Smooth muscle cell (in vitro differentiated cells): Measurements from ENCODE around the gene PDP2. TPM values are rescaled to one million over a fixed set of nuclear protein-coding genes. Genes with fewer than 3 reads are reported as not detected.

Experiments
- DNase-seq: peaks from one replicate; lab custom pipeline; 2025; ENCODE audit not compliant: unreplicated experiment; lab: John Stamatoyannopoulos, UW
- H2AFZ ChIP-seq: fragments of 200-600 bp; sonication (generic); 2 replicates; pipeline ENCODE4 v1.6.0; 2016; ENCODE audit warnings: antibody characterized with exemption, low read depth, mild to moderate bottlenecking
- H3F3A ChIP-seq: fragments of 200-600 bp; sonication (generic); 2 replicates; pipeline ENCODE4 v1.6.0; 2017; ENCODE audit warnings: antibody characterized with exemption, low read depth
- H3K27ac ChIP-seq: fragments of 200-600 bp; sonication (generic); 2 replicates; pipeline ENCODE4 v1.5.1; 2016; ENCODE audit warnings: low read depth, mild to moderate bottlenecking
- H3K27me3 ChIP-seq: fragments of 200-600 bp; sonication (generic); 2 replicates; pipeline ENCODE4 v1.6.1; 2016; ENCODE audit warnings: low read depth, mild to moderate bottlenecking
- H3K36me3 ChIP-seq: fragments of 200-600 bp; sonication (generic); 2 replicates; pipeline ENCODE4 v1.5.1; 2016; ENCODE audit warnings: low read depth
- H3K4me1 ChIP-seq: fragments of 200-600 bp; sonication (generic); 2 replicates; pipeline ENCODE4 v1.5.1; 2016; ENCODE audit warnings: low read depth
- H3K4me2 ChIP-seq: fragments of 200-600 bp; sonication (generic); 2 replicates; pipeline ENCODE4 v1.6.0; 2016; ENCODE audit warnings: mild to moderate bottlenecking
- H3K4me3 ChIP-seq: fragments of 200-600 bp; sonication (generic); 2 replicates; pipeline ENCODE4 v1.5.1; 2016; ENCODE audit warnings: mild to moderate bottlenecking
- H3K79me2 ChIP-seq: fragments of 200-600 bp; sonication (generic); 2 replicates; pipeline ENCODE4 v1.6.0; 2016; ENCODE audit warnings: low read depth, mild to moderate bottlenecking
- H3K9ac ChIP-seq: fragments of 200-600 bp; sonication (generic); 2 replicates; pipeline ENCODE4 v1.6.0; 2016; ENCODE audit warnings: low read depth
- H3K9me3 ChIP-seq: fragments of 200-600 bp; sonication (generic); replicated peaks from 2 replicates; pipeline ENCODE4 v1.5.1; 2016; ENCODE audit warnings: low read depth
- H4K20me1 ChIP-seq: fragments of 200-600 bp; sonication (generic); 2 replicates; pipeline ENCODE4 v1.6.0; 2016; ENCODE audit warnings: low read depth
- CTCF ChIP-seq: fragments of 200-600 bp; sonication (generic); IDR thresholded peaks from 2 replicates; pipeline ENCODE4 v1.5.1; 2017; ENCODE audit warnings: borderline replicate concordance, mild to moderate bottlenecking, antibody characterized with exemption; ENCODE audit not compliant: insufficient read depth, poor library complexity, severe bottlenecking
- WGBS: methylation state at CpG from one replicate; pipeline ENCODE4 v1.1.7; 2016; ENCODE audit warnings: low lambda C conversion rate; 5-methylcytosine and 5-hydroxymethylcytosine counted together
- polyA plus RNA-seq: library from polyadenylated mRNA; unstranded; fragments of >200 nt; fragmentation: Nextera tagmentation; extraction: Ambion mirVana; gene quantifications from 2 replicates; pipeline ENCODE4 v1.2.1, GENCODE V29; 2016
- total RNA-seq: library from RNA; depleted of rRNA; stranded (reverse); fragments of >200 nt; gene quantifications from 2 replicates; pipeline ENCODE4 v1.2.3, GENCODE V29; 2014

PDP2 gene
- total and polyA plus RNA-seq, 2 experiments from 2014 or later: 1.1 to 5.7 TPM

- Histone ChIP-seq H3K4me2 (no peak overlapping the region), H3K9me3 (no peaks in the 10 kb centered on the region), H3K36me3 (no peaks in the 10 kb centered on the region), H2AFZ (no peak overlapping the region), H3F3A (peaks cover 25% of the 10 kb centered on the region), H3K4me3 (no peak overlapping the region), H3K27me3 (no peaks in the 10 kb centered on the region), H3K79me2 (no peaks in the 10 kb centered on the region), H3K4me1 (no peaks in the 10 kb centered on the region), H4K20me1 (no peaks in the 10 kb centered on the region), H3K9ac (no peak overlapping the region), H3K27ac (peak overlapping the region; percentile 65)
- DNase-seq: no peak
- 45% methylated on average over 1 of the region's 1 CpG for WGBS
- no peak for TF ChIP-seq CTCF
Observed at GRCh38 chr16:66874079-66874775, 6.1 kb upstream of the PDP2 start.

- no peak overlapping the region for H3K9ac ChIP-seq
- no peaks in the 10 kb centered on the region for H3K36me3 ChIP-seq
- H2AFZ ChIP-seq: no peak overlapping the region
- peak overlapping the region; percentile 1 for H3K4me2 ChIP-seq
- H3K4me1 ChIP-seq: no peaks in the 10 kb centered on the region
- H3K27ac ChIP-seq: peak overlapping the region; percentile 19
- no peaks in the 10 kb centered on the region for H3K79me2 ChIP-seq
- no peak for TF ChIP-seq CTCF
- no peak overlapping the region for H3K4me3 ChIP-seq
- no peaks in the 10 kb centered on the region for H3K9me3 ChIP-seq
- WGBS: 50% methylated on average over 5 of the region's 5 CpGs
- H4K20me1 ChIP-seq: no peaks in the 10 kb centered on the region
- H3K27me3 ChIP-seq: no peaks in the 10 kb centered on the region
- DNase-seq: no peak
- H3F3A ChIP-seq: peaks cover 24% of the 10 kb centered on the region
Observed at GRCh38 chr16:66878067-66878466, 2.2 kb upstream of the PDP2 start.

- no peak for DNase-seq
- under 1% methylated on average over 22 of the region's 23 CpGs for WGBS
- Histone ChIP-seq H3F3A (peaks cover 13% of the 10 kb centered on the region), H3K4me3 (peak overlapping the region; percentile 84), H2AFZ (peak overlapping the region; percentile 77), H3K27me3 (no peaks in the 10 kb centered on the region), H4K20me1 (peaks cover 9% of the 10 kb centered on the region), H3K9ac (peak overlapping the region; percentile 82), H3K79me2 (no peaks in the 10 kb centered on the region), H3K36me3 (no peaks in the 10 kb centered on the region), H3K4me2 (peak overlapping the region; percentile 100), H3K9me3 (no peaks in the 10 kb centered on the region), H3K27ac (no peak overlapping the region), H3K4me1 (no peaks in the 10 kb centered on the region)
- TF ChIP-seq CTCF: no peak
Observed at GRCh38 chr16:66881014-66881417, 701 bp downstream of the PDP2 start.

- Histone ChIP-seq H3K9me3 (no peaks in the 10 kb centered on the region), H3F3A (peaks cover 13% of the 10 kb centered on the region), H3K4me1 (no peaks in the 10 kb centered on the region), H3K27me3 (no peaks in the 10 kb centered on the region), H3K4me2 (peak overlapping the region; percentile 100), H3K27ac (no peak overlapping the region), H3K9ac (no peak overlapping the region), H3K36me3 (no peaks in the 10 kb centered on the region), H3K79me2 (no peaks in the 10 kb centered on the region), H4K20me1 (peaks cover 15% of the 10 kb centered on the region), H3K4me3 (peak overlapping the region; percentile 84), H2AFZ (no peak overlapping the region)
- 64% methylated on average over 2 of the region's 2 CpGs for WGBS
- no peak for TF ChIP-seq CTCF
- no peak for DNase-seq
Observed at GRCh38 chr16:66881560-66881959, 1.2 kb downstream of the PDP2 start.
